ENCODE measurements around the gene MSH2. TPM values are rescaled to one million over a fixed set of nuclear protein-coding genes. Genes with fewer than 3 reads are reported as not detected.
"Not testable (repeated sequence)": the region's sequence is repeated elsewhere in the genome, so short reads cannot be mapped to it uniquely, and the experiment has no call there.

The MSH2 gene
- total RNA-seq, 1 donor, result 20.2 TPM

- no peak for DNase-seq (ENCODE audit: low read depth in 2 of 3, low spot score in 2 of 3)
Observed at GRCh38 chr2:47471429-47472116, 68.6 kb downstream of the MSH2 start.

DNA sequence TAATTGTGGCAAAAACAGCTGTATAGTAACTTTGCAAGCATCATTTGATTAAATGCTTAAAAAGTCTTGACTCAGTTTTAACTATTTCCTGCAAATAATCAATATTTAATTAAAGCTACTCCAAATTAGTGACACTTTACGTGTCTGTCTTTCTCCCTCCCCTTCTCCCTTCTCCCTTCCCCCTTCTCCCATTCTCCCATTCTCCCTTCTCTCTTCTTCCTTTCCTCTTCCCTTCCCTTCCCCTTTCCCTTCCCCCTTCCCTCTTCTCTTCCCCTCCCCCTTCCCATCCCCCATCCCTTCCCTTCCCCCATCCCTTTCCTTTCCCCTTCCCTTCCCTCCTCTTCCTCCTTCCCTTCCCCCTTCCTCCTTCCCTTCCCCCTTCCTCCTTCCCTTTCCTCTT, 76.9 kb downstream of the MSH2 start:
- DNase-seq (ENCODE audit: low read depth in 2 of 3, low spot score in 2 of 3), result no peak

- no peak for DNase-seq (ENCODE audit: low read depth in 2 of 3, low spot score in 2 of 3)
Observed at GRCh38 chr2:47483191-47483590, 80.2 kb downstream of the MSH2 start.

DNA sequence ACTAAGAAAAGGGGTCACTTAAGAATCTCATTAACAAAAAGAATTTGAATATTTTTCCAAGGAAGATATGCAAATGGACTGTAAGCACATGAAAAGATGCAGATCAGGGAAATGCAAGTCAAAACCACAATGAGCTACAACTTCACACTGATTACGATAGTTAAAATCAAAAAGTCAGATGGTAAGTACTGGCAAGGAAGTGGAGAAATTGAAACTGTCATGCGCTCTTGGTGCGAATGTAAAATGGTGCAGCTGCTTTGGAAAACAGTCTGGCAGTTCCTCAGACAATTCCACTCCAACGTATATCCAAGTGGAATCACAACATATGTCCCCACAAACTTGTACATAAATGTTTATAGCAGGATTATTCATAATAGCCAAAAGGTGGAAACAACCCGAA, 81.4 kb downstream of the MSH2 start:
- no peak for DNase-seq (ENCODE audit: low read depth in 2 of 3, low spot score in 2 of 3)

GRCh38 chr2:47485177-47485576, 82.2 kb downstream of the MSH2 start:
- DNase-seq (ENCODE audit: low read depth in 2 of 3, low spot score in 2 of 3), result no peak

DNA sequence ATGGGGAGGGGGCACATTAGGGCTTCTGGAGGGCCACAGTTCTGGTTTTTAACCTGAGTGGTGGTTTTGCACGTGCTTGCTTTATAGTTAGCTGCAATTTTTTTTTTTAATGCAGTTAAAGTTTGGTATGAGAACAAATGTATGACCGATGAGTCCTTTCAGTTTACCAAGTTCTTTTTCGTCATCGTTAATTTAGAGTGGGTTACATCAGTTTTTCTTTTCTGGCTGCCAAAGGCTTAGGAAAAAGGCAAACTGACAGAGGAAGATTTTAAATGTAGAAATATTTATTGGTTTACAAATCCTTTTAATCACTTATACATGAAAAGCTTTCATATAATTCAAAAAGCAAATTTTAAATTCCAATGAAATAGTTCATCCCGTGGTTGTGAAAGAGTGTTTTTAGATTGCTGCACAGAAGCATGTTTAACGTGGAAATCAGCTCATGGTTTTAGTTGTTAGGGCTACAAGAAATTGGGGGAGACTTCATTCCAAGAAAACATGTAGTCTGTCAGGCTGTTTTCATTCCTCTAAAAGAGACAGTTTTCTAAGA, 82.9 kb downstream of the MSH2 start:
- no peak for DNase-seq (ENCODE audit: low read depth in 2 of 3, low spot score in 2 of 3)

GRCh38 chr2:47486841-47487497, 84.0 kb downstream of the MSH2 start:
- peak in 2 of 3 donors; percentile 19 to 77 for DNase-seq (ENCODE audit: low read depth in 2 of 3, low spot score in 2 of 3)

DNA sequence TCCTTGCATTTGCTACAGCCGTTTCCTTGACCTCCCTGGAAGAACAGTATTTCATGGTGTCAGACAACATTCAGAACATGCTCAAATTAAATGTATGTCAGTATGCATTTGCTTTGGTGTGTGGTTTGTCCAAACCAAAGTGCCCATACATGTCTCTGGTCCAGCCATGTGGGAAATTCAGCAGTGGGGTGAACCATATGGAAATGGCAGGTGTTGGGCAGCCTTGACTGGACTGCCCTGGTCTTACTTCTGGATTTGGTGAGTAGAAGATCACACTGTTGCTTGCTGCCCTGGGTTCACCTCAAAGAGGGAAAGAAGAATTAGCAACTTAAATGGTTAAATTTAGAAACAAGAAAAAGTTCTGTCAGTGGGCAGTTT, 84.5 kb downstream of the MSH2 start:
- DNase-seq (ENCODE audit: low read depth in 2 of 3, low spot score in 2 of 3), result no peak

DNA sequence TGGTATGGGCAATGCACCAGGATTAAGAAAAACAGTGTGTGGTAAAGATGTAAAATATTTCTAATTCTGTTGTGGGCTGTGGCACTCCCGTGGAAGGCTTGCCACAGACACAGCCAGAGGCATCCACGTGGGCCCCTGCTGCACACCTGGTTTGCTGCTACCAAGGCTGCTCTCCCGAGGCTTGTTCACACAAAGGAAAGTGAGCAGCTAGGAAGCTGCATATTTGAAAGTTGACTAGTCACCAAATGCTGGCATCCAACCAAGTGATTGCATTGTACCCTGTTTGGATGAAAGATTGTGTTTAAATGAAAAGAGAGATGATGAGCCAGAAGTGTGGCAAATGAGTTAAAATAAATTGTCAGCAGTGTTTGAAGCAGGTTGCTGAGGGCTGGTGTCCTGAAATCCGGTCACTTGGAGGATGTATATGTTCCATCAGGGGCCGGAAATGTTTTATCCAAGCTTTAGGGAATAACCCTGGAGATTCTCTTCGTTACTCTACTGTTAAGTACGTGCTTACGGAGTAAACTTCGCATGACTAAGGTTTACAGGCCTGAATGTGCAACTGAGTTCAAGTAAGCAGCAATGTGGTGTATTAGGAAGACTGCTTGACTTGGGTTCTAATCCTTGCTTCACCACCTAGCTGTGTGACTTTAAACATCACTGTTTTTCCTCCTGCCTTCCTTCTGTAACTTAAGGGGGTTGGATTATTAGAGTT, 86.1 kb downstream of the MSH2 start:
- DNase-seq (ENCODE audit: low read depth in 2 of 3, low spot score in 2 of 3), result peak in 1 of 3 donors; percentile 39

GRCh38 chr2:47490406-47490805, 87.5 kb downstream of the MSH2 start:
- DNase-seq (ENCODE audit: low read depth in 2 of 3, low spot score in 2 of 3), result no peak

GRCh38 chr2:47493317-47494035, 90.5 kb downstream of the MSH2 start:
- DNase-seq (ENCODE audit: low read depth in 2 of 3, low spot score in 2 of 3), result no peak

- DNase-seq (ENCODE audit: low read depth in 2 of 3, low spot score in 2 of 3), result no peak
Observed at GRCh38 chr2:47494267-47495130, 91.5 kb downstream of the MSH2 start.

DNA sequence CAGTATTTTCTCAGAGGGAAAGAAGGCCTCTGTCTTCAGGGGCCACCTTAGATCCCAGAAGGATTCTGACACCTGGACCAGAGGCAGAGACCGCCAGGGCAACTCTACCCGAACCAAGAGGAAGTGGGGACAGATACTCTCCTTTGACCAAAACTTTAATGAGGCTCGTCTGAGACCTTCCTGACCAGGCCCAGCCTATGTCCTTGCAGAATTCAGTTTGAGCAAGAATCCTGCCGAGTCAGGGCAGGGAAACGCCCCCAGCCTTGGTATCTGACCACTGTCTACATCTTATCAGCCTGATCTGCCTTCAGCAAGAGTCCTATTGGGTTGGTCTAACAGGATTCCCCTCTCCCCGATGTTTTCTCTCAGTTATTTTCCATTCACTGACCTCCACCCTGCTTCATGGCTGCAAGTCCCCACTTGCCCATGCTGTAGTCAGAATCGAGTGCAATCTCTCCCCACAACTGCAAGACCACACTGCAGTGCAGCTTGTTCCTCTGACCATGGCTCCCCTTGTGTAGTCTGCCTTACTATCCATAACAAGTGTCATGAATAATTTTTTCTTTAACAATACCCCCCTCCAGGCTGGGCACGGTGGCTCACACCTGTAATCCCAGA, 95.0 kb downstream of the MSH2 start:
- no peak for DNase-seq (ENCODE audit: low read depth in 2 of 3, low spot score in 2 of 3)

- DNase-seq (ENCODE audit: low read depth in 2 of 3, low spot score in 2 of 3), result no peak
Observed at GRCh38 chr2:47499093-47499492, 96.1 kb downstream of the MSH2 start.

DNA sequence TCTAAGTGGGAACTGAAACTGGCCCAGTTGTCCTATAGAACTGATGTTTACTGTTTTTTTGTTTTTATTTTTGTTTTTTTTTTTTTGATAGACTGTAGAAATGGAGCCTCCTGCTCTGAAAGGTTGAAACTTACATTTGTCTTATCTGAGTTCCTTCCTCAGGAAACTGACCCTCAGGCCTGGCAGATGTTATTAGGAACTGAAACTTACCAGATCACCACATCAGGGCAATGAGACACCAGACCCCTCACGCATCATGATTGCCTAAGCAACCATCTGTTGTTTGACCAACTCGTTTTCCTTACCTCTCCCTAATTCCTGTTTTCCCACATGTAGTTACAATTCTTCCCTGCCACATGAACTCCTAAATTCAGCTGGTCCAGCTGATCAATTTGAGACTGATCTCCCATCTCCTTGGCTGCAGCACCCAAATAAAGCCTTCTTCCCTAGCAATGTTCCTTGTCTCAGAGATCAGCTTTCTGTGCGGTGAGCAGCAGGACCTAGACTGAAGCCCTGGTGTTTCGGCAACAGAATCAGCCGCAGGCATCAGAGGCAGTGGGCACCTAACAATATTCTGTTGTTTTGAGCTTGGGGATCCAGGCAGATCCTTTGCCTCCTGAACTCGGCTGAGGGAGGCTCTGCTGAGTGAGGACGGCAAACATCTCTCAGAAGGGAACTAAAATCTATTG, 96.8 kb downstream of the MSH2 start:
- DNase-seq (ENCODE audit: low read depth in 2 of 3, low spot score in 2 of 3), result no peak

DNA sequence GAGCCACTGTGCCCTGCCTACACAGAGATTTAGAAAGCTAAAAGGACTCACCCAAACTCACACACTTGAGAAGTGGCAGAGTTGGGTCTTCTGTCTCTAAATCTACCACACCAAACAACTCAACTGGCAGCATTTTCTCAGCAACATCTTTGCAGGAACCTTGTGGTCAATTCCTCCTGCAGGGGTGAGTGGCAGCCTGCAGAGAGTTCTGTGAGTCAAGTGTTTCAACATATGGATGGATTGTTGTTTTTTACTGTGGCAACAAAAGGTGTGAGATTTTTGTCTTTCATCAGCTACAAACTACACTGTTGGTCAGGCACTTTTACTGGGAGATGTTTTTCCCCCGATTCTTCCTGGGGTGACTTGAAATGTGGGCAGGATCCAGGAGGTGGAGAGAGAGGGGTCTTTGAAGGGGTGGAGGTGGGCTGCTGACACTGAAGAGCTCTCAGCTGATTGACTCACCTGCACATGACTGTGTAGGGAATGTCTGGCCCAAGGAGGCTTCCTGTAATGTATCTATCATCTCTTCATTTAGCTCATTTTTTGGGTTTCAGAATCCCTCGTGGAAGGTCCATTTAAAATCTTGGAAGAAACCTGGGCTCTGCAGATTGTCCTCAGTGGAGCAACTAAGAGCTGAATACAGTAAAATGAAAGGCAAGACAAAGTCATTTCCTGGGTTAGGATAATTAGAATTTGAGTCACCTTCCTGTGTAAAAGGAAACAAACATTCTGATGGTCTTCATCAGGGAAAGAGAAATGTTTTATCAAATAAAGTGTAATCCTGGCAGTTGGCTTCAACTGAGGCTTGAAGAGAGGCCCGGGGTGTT, 98.6 kb downstream of the MSH2 start:
- no peak for DNase-seq (ENCODE audit: low read depth in 2 of 3, low spot score in 2 of 3)

DNA sequence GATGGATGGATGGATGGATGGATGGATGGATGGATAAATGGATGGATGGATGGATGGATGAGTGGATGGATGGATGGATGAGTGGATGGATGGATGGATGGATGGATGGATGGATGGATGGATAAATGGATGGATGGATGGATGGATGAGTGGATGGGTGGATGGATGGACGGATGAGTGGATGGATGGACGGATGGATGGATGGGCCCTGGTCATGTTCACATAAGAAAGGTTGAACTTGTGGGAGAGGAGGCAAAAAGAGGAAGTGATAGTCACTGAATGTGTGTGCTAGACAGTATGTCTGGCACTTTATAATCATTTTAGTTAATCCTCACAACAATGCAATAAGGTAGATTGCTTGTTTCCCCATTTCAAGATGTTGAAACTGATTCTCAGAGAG, 99.5 kb downstream of the MSH2 start:
- DNase-seq (ENCODE audit: low read depth in 2 of 3, low spot score in 2 of 3), result not testable (repeated sequence)

DNA sequence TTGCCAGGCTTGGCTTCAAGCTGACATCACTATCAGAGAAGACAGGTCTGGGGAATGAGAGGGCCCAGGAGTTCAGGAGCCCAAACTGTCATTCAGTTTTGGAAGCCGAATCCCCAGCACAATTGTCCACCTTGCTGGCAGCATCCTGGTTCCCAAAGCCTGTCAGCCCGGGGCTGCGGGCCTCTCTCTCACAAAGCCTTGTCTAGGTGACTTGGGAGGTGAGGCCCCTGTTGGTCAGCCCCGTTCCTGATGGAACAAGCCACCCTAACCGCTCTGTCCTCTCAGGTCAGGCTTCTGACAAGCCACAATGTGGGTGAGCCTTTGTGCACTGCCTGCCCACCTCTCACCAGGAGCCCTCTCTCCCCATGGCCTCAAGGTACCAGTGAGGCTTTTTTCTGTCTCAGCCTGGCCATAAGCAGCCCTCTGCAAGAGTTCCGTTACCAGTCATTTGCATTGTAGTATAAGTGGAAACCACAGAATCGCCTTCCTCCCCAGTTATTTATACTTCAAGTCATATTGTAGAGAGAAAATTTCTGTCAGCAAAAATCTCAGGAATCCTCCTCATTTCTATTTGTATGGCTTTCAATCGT, 100.6 kb downstream of the MSH2 start:
- DNase-seq (ENCODE audit: low read depth in 2 of 3, low spot score in 2 of 3), result no peak

All from hematopoietic multipotent progenitor cell (in vitro differentiated cells).